Tibial nerve (tissue), 4 donors: Measurements from ENCODE around the gene RHBDD1. TPM values are rescaled to one million over a fixed set of nuclear protein-coding genes. Genes with fewer than 3 reads are reported as not detected.

Source experiments
- DNase-seq, 2 donors: peaks; one replicate each; pipeline ENCODE4 v3.0.0-alpha.2; 2019; ENCODE audit warnings: low spot score in 2 of 2
- H3K27ac ChIP-seq, 4 donors: fragments of 200-600 bp; sonication (generic) in 3 of 4; one replicate each; pipeline ENCODE4 v1.5.1; 2017 to 2019; ENCODE audit warnings: mild to moderate bottlenecking in 1 of 4
- H3K27me3 ChIP-seq, 2 donors: fragments of 200-600 bp; sonication (generic) in 1 of 2; one replicate each; pipeline versions ENCODE4 v1.5.1 to v1.6.0; 2017 to 2019
- H3K36me3 ChIP-seq, 3 donors: fragments of 200-600 bp; sonication (generic); one replicate each; pipeline ENCODE4 v1.5.1; 2018 to 2019
- H3K4me1 ChIP-seq, 4 donors: fragments of 200-600 bp; sonication (generic) in 3 of 4; one replicate each; pipeline ENCODE4 v1.5.1; 2017 to 2019
- H3K4me3 ChIP-seq, 4 donors: fragments of 200-600 bp; sonication (generic) in 3 of 4; one replicate each; pipeline ENCODE4 v1.5.1; 2017 to 2019; ENCODE audit warnings: mild to moderate bottlenecking in 1 of 4, moderate library complexity in 1 of 4
- H3K9me3 ChIP-seq, 4 donors: fragments of 200-600 bp; sonication (generic) in 3 of 4; one replicate each; pipeline ENCODE4 v1.5.1; 2017 to 2019
- EP300 ChIP-seq, 2 donors: sonication (generic); formaldehyde crosslinking; IDR thresholded peaks; one replicate each; pipeline ENCODE4 v1.6.1; 2017; ENCODE audit warnings: antibody characterized with exemption in 2 of 2, mild to moderate bottlenecking in 1 of 2
- POLR2A ChIP-seq, 2 donors: fragments of 450-650 bp; IDR thresholded peaks; one replicate each; pipeline ENCODE4 v1.6.1; 2017; ENCODE audit warnings: antibody characterized with exemption in 2 of 2, mild to moderate bottlenecking in 2 of 2, moderate library complexity in 2 of 2
- WGBS, 2 donors: methylation state at CpG; one replicate each; pipeline ENCODE4 v1.1.5; 2018; 5-methylcytosine and 5-hydroxymethylcytosine counted together
- total RNA-seq, 4 donors: library from RNA; depleted of rRNA; stranded (reverse); fragments of >200 nt; gene quantifications; one replicate each; pipeline ENCODE4 v1.1.0, GENCODE V29; 2016
- TF ChIP-seq, protein P1 (sequence below), 5 experiments: fragments of 200-600 bp in 3 of 5; fragments of 450-650 bp in 2 of 5; sonication (generic) in 3 of 5; IDR thresholded peaks; one replicate each; pipeline ENCODE4 v1.5.1; 2016 to 2019; ENCODE audit warnings: antibody characterized with exemption in 5 of 5, mild to moderate bottlenecking in 3 of 5, moderate library complexity in 2 of 5

The RHBDD1 gene, protein sequence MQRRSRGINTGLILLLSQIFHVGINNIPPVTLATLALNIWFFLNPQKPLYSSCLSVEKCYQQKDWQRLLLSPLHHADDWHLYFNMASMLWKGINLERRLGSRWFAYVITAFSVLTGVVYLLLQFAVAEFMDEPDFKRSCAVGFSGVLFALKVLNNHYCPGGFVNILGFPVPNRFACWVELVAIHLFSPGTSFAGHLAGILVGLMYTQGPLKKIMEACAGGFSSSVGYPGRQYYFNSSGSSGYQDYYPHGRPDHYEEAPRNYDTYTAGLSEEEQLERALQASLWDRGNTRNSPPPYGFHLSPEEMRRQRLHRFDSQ
- 10 to 100 TPM; 14.9 to 29.4 (median 25.0) TPM for total RNA-seq

DNA sequence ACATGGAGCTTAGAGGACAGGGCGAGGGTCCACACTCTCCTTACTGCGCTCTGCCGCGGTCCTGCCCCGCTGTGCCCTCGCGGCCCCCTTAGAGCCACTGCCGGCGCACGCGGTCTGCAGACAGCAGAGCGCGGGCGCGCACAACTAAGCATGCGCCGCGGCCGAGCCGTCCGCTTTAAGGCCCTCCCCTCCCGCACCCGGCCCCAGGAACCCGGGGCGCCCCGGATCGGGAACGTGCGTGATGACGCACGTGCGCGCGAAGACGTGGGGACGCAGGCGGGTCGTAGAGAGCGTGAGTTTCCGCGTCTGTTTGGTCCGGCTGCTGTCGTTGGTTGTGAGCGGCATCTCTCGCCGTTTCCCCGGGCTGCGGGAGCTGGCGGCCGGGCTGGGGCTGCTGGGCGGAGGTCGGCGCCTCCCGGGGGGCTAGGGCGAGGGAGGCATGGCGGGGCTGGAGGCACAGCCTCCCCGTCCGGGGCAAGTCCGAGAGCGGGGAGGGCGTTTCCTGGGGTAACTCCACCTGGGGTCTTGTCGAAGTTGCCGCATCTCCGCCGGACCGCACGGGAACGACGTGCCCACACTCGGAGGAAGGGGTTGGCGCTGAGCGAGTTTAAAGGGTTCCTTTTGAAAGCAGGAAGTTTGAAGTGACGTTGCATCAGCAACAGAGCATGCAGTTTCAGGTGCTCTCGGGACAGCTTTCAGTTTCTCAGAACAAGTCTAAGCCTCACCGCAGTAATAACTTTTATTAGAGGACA is at the start of gene RHBDD1:
Gene RHBDD1 (plus strand): TSS at position 259 of the 752 bp plus-strand sequence. CDS start 28,640 bp downstream, outside the sequence.
- H3K27ac ChIP-seq: peak within 1 kb of the TSS; percentile 94 to 99 (median 97)
- no peaks in the 10 kb centered on the region for H3K9me3 ChIP-seq
- H3K27me3 ChIP-seq: no peaks in the 10 kb centered on the region
- WGBS, 2 donors: 0 to 2% methylated on average over 34 to 65 of the region's 75 CpGs
- peak; percentile 81 for DNase-seq
- TF ChIP-seq, protein P1, sequence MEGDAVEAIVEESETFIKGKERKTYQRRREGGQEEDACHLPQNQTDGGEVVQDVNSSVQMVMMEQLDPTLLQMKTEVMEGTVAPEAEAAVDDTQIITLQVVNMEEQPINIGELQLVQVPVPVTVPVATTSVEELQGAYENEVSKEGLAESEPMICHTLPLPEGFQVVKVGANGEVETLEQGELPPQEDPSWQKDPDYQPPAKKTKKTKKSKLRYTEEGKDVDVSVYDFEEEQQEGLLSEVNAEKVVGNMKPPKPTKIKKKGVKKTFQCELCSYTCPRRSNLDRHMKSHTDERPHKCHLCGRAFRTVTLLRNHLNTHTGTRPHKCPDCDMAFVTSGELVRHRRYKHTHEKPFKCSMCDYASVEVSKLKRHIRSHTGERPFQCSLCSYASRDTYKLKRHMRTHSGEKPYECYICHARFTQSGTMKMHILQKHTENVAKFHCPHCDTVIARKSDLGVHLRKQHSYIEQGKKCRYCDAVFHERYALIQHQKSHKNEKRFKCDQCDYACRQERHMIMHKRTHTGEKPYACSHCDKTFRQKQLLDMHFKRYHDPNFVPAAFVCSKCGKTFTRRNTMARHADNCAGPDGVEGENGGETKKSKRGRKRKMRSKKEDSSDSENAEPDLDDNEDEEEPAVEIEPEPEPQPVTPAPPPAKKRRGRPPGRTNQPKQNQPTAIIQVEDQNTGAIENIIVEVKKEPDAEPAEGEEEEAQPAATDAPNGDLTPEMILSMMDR (IDR thresholded peaks at IDR 0.05): peak in 2 of 5 experiments; percentile 8 to 33
- TF ChIP-seq EP300 (IDR thresholded peaks at IDR 0.05): peak; percentile 85 to 95
- peak; percentile 87 to 92 for TF ChIP-seq POLR2A (IDR thresholded peaks at IDR 0.05)
- peaks cover 0 to 11% (median 0%) of the 10 kb centered on the region in 3 donors for H3K36me3 ChIP-seq
- peaks cover 0 to 33% (median 14%) of the 10 kb centered on the region in 4 donors for H3K4me1 ChIP-seq
- H3K4me3 ChIP-seq: peak within 1 kb of the TSS; percentile 75 to 92 (median 84)

- TF ChIP-seq EP300 (IDR thresholded peaks at IDR 0.05) (no peak), POLR2A (IDR thresholded peaks at IDR 0.05) (no peak)
- TF ChIP-seq, protein P1 (IDR thresholded peaks at IDR 0.05): no peak
- peaks cover 0 to 48% (median 19%) of the 10 kb centered on the region in 4 donors for H3K4me1 ChIP-seq
- H3K36me3 ChIP-seq: peaks cover 0 to 6% (median 0%) of the 10 kb centered on the region in 3 donors
- H3K27ac ChIP-seq: no peak overlapping the region
- no peaks in the 10 kb centered on the region for H3K27me3 ChIP-seq
- no peak for DNase-seq
- no peaks in the 10 kb centered on the region for H3K9me3 ChIP-seq
- H3K4me3 ChIP-seq: no peak overlapping the region
Measured at GRCh38 chr2:226788064-226788463, 47.8 kb upstream of the RHBDD1 start.

DNA sequence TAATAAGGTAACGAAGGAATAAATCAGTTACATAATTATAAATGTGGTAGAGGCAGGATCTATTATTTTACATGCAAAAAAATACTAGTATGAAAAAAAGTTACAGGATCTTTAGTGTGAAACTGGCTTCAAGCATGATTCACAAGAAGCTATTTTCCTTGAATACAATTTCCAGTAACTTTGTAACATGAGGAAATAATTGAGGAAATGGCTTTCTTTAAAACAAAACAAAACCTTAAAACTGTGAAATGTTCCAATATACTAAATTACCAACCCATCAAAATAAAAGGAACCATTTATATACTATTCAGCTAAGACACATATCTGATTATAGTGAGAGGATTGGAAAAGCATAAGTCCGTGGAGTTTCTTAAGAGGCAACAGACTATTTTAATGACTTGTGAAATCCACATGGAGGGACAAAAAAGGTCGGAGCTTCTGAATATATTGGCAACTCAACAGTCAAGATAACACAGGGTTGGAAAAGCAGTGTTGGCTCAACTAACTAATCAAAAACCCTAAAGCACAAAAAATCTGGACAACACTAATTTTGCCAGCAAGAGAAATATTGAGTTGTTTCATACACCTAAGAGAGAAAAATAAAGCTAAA is 46.9 kb upstream of the RHBDD1 start:
- WGBS, 2 donors: 38 to 44% methylated on average over 3 of the region's 3 CpGs
- H3K4me3 ChIP-seq: no peak overlapping the region
- TF ChIP-seq, protein P1 (IDR thresholded peaks at IDR 0.05): no peak
- TF ChIP-seq POLR2A (IDR thresholded peaks at IDR 0.05) (no peak), EP300 (IDR thresholded peaks at IDR 0.05) (no peak)
- H3K4me1 ChIP-seq: peaks cover 0 to 58% (median 25%) of the 10 kb centered on the region in 4 donors
- peak overlapping the region in 2 of 4 donors; percentile 95 to 99 for H3K27ac ChIP-seq
- H3K9me3 ChIP-seq: no peaks in the 10 kb centered on the region
- peaks cover 0 to under 1% (median 0%) of the 10 kb centered on the region in 3 donors for H3K36me3 ChIP-seq
- DNase-seq: no peak
- no peaks in the 10 kb centered on the region for H3K27me3 ChIP-seq

GRCh38 chr2:226790011-226790410 is 45.8 kb upstream of the RHBDD1 start:
- TF ChIP-seq EP300 (IDR thresholded peaks at IDR 0.05): no peak
- TF ChIP-seq POLR2A (IDR thresholded peaks at IDR 0.05): no peak
- TF ChIP-seq, protein P1 (IDR thresholded peaks at IDR 0.05): no peak
- WGBS, 2 donors: 64 to 75% methylated on average over 1 of the region's 1 CpG
- peak overlapping the region in 2 of 4 donors; percentile 95 to 99 for H3K27ac ChIP-seq
- H3K4me1 ChIP-seq: peaks cover 0 to 66% (median 25%) of the 10 kb centered on the region in 4 donors
- no peak for DNase-seq
- no peaks in the 10 kb centered on the region for H3K27me3 ChIP-seq
- H3K9me3 ChIP-seq: no peaks in the 10 kb centered on the region
- H3K36me3 ChIP-seq: no peaks in the 10 kb centered on the region
- no peak overlapping the region for H3K4me3 ChIP-seq
